GM21367 (cell line): ENCODE data around the gene IL1R1.
"Not testable (repeated sequence)": the region's sequence is repeated elsewhere in the genome, so short reads cannot be mapped to it uniquely, and the experiment has no call there.

Experiments used
- ATAC-seq: cut with Tn5 transposase; IDR thresholded peaks from one replicate; pipeline ENCODE4 v1.9.1; 2021; ENCODE audit not compliant: unreplicated experiment

The IL1R1 gene, protein sequence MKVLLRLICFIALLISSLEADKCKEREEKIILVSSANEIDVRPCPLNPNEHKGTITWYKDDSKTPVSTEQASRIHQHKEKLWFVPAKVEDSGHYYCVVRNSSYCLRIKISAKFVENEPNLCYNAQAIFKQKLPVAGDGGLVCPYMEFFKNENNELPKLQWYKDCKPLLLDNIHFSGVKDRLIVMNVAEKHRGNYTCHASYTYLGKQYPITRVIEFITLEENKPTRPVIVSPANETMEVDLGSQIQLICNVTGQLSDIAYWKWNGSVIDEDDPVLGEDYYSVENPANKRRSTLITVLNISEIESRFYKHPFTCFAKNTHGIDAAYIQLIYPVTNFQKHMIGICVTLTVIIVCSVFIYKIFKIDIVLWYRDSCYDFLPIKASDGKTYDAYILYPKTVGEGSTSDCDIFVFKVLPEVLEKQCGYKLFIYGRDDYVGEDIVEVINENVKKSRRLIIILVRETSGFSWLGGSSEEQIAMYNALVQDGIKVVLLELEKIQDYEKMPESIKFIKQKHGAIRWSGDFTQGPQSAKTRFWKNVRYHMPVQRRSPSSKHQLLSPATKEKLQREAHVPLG

DNA sequence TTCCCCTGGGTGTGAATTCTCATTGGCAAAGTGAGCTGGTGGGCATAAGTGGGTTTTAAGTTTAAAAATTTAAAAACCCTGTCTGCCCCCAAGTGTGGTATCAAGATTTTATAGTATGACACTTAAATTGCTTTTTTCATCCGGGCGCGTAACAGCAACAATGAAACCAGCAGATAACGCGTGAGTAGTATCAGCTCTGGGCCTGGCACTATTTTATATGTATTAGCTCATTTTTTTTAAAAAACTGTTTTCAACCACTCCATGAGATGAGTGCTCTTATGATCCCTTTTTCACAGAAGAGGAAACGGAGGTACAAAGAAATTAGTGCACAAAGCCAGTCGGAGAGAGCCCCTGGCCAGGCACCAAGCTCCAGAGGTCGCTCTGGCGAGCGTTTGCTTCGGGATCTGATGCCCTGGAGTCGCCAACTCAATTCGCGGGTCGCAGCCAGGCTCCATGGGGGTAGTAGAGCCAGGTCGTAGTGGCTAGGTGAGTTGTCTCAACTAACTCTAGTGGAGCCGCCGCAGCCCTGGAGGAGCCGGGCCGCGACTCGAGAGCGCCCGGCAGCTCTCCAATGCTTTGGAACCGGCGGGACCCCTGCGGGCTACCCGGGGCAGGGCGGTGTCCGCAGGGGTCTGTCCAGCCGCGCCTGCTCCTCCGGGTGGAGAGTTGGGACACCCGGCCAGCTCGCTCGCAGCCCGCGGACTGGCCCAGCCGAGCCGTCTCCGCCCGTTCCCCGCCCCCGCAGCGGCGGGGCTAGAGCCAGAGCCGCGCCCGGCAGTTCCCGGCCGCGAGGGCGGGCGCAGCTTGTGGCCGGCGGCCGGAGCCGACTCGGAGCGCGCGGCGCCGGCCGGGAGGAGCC, at the start of gene IL1R1:
IL1R1 (plus strand) TSS at position 777 of the 859 bp plus-strand sequence. CDS start 14,979 bp downstream, outside the sequence.
- ATAC-seq: no peak

- no peak for ATAC-seq
These were observed 48.9 kb upstream of the IL1R1 start for GRCh38 chr2:102093662-102094061.

GRCh38 chr2:102094917-102095316, 47.6 kb upstream of the IL1R1 start:
- no peak for ATAC-seq

GRCh38 chr2:102096103-102096502, 46.4 kb upstream of the IL1R1 start:
- ATAC-seq: no peak

DNA sequence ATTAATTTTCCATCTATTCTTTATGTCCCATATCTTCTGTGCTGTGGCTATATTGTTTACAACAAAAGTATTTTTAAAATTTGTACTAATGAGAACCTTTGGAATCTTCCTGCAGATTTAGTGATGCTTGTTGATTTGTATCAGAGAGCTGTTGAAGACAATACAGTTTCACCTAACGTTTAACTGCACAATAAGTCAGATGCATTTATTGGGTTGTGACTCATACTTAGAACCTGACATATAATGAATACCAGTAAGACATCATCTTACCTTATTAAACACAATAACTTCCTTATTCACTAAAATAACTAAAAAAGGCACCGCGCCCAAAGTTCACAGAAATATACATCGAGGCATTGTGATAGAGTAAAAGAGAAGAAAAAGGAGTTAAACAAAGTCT, 43.8 kb upstream of the IL1R1 start:
- no peak for ATAC-seq

GRCh38 chr2:102099536-102100298, 42.8 kb upstream of the IL1R1 start:
- ATAC-seq: no peak

- ATAC-seq: no peak
These were observed 42.0 kb upstream of the IL1R1 start for GRCh38 chr2:102100371-102101096.

GRCh38 chr2:102101097-102101848, 41.3 kb upstream of the IL1R1 start:
- no peak for ATAC-seq

GRCh38 chr2:102101849-102102635, 40.5 kb upstream of the IL1R1 start:
- ATAC-seq: no peak

- not testable (repeated sequence) for ATAC-seq
These were observed 40.0 kb upstream of the IL1R1 start for GRCh38 chr2:102102636-102102948.

DNA sequence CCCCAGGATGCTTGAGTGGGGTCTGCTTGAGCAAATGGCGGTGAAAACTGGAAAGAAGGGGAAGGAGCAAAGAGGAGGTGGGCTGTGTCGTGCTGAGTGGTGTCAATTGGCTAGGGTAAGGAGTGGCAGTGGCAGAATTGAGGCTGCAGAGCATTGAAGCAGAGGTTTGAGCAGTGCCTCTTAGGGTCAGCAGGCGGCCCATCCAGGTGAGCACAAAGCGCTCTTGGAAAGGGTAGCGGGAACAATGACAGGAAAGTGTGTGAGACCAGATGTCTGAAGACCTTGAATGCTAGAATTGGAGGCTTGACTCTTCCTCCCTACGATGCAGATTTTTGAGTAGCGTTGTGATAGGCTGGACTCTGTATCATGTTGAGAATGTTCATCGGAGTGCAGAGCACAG, 39.3 kb upstream of the IL1R1 start:
- no peak for ATAC-seq

- ATAC-seq: peak; percentile 70
These were observed 38.3 kb upstream of the IL1R1 start for GRCh38 chr2:102103992-102104871.

GRCh38 chr2:102106133-102106556, 36.4 kb upstream of the IL1R1 start:
- no peak for ATAC-seq

GRCh38 chr2:102106813-102107740, 35.5 kb upstream of the IL1R1 start:
- ATAC-seq: not testable (repeated sequence)

DNA sequence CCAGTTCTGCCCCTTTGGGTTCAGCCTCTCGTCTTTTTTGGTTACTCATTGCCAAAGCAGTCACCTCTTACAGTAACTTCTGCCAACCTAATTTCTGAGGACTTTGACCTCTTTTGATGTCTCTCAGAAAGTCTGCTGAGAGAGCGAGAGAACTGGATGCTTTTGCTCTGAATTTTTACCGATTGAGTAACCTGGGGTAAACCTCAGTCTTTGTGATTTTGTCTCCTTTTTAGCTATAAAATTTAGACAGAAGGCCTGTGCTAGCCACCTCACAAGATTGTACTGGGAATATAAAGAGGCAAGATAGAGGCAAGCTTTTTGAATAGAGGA, 34.8 kb upstream of the IL1R1 start:
- no peak for ATAC-seq

GRCh38 chr2:102109016-102109415, 33.5 kb upstream of the IL1R1 start:
- ATAC-seq: no peak

- no peak for ATAC-seq
These were observed 32.4 kb upstream of the IL1R1 start for GRCh38 chr2:102110171-102110570.
